ENCODE results near the gene MBTD1. TPM values are rescaled to one million over a fixed set of nuclear protein-coding genes. Genes with fewer than 3 reads are reported as not detected.

MBTD1 gene
- total and polyA plus RNA-seq, 10 of the 15 experiments (the other 5 are each of a cell fraction or from before 2014, with no cell fraction given) = 1.3 to 16.7 (median 9.5) TPM

GRCh38 chr17:51289696-51290111, 29.9 kb upstream of the MBTD1 start:
- no peak overlapping the region for H3K4me2 ChIP-seq (ENCODE audit: control insufficient read depth, insufficient read depth)
- 97% methylated on average over 2 of the region's 2 CpGs for WGBS (ENCODE audit: insufficient coverage, insufficient replicate concordance, low lambda C conversion rate, missing lambda C conversion rate)
- ATAC-seq = no peak
- ChIA-PET CTCF (interaction anchor here (1.2 to 3.9 kb wide), 2 partner anchors 9 to 585 kb away, joined by 3 to 18 read pairs; no protein-coding TSS in a partner anchor), SMC1A (ENCODE audit: uncharacterized antibody, unreplicated experiment) (interaction anchor here (3.1 kb wide), 1 partner anchor 9 kb away, joined by 11 read pairs; no protein-coding TSS in a partner anchor), POLR2A (interaction anchor here (0.5 kb wide), 1 partner anchor 1556 kb away, joined by 5 read pairs; no protein-coding TSS in a partner anchor), RAD21 (ENCODE audit: unreplicated experiment) (no interaction called here)
- no peaks in the 10 kb centered on the region for H3K27me3 ChIP-seq (replicated peaks in 1 of 2; ENCODE audit: control insufficient read depth in 2 of 2, insufficient read depth in 2 of 2, low read length in 1 of 2)
- no peaks in the 10 kb centered on the region for H3K4me1 ChIP-seq (ENCODE audit: control insufficient read depth, insufficient read depth, low read length)
- H3K27ac ChIP-seq (ENCODE audit: control insufficient read depth, insufficient read depth) = no peak overlapping the region
- no peak for DNase-seq (ENCODE audit: low read depth, low spot score)
- TF ChIP-seq NR2F1 (conservative IDR thresholded peaks at IDR 0.05) (no peak), KDM1A (IDR thresholded peaks at IDR 0.05; ENCODE audit: borderline replicate concordance) (no peak), GABPA (IDR thresholded peaks at IDR 0.05; ENCODE audit: low read depth) (no peak), SREBF1 (IDR thresholded peaks at IDR 0.05; ENCODE audit: low read length) (no peak), TCF7 (IDR thresholded peaks at IDR 0.05; ENCODE audit: borderline replicate concordance) (no peak), CBX3 (IDR thresholded peaks at IDR 0.05; ENCODE audit: borderline replicate concordance, low read depth) (no peak), TBL1XR1 (IDR thresholded peaks at IDR 0.05; ENCODE audit: low read depth, low read length) (no peak), EP300 (IDR thresholded peaks at IDR 0.05; ENCODE audit: borderline replicate concordance in 1 of 2, control insufficient read depth in 1 of 2, low read depth in 2 of 2, low read length in 2 of 2) (no peak), CHD4 (IDR thresholded peaks at IDR 0.05) (no peak), SKIL (IDR thresholded peaks at IDR 0.05; ENCODE audit: low read depth, poor library complexity, severe bottlenecking) (no peak), ZNF384 (IDR thresholded peaks at IDR 0.05; ENCODE audit: borderline replicate concordance, low read depth, low read length) (no peak), ZZZ3 (IDR thresholded peaks at IDR 0.05; ENCODE audit: control insufficient read depth, insufficient read length, low read depth) (no peak), CREM (IDR thresholded peaks at IDR 0.05; ENCODE audit: low read depth) (no peak), ETV6 (conservative IDR thresholded peaks at IDR 0.05 in 1 of 2, IDR thresholded peaks at IDR 0.05 in 1 of 2; ENCODE audit: borderline replicate concordance in 1 of 2, low read depth in 1 of 2) (no peak)
- TF ChIP-seq, protein P1, sequence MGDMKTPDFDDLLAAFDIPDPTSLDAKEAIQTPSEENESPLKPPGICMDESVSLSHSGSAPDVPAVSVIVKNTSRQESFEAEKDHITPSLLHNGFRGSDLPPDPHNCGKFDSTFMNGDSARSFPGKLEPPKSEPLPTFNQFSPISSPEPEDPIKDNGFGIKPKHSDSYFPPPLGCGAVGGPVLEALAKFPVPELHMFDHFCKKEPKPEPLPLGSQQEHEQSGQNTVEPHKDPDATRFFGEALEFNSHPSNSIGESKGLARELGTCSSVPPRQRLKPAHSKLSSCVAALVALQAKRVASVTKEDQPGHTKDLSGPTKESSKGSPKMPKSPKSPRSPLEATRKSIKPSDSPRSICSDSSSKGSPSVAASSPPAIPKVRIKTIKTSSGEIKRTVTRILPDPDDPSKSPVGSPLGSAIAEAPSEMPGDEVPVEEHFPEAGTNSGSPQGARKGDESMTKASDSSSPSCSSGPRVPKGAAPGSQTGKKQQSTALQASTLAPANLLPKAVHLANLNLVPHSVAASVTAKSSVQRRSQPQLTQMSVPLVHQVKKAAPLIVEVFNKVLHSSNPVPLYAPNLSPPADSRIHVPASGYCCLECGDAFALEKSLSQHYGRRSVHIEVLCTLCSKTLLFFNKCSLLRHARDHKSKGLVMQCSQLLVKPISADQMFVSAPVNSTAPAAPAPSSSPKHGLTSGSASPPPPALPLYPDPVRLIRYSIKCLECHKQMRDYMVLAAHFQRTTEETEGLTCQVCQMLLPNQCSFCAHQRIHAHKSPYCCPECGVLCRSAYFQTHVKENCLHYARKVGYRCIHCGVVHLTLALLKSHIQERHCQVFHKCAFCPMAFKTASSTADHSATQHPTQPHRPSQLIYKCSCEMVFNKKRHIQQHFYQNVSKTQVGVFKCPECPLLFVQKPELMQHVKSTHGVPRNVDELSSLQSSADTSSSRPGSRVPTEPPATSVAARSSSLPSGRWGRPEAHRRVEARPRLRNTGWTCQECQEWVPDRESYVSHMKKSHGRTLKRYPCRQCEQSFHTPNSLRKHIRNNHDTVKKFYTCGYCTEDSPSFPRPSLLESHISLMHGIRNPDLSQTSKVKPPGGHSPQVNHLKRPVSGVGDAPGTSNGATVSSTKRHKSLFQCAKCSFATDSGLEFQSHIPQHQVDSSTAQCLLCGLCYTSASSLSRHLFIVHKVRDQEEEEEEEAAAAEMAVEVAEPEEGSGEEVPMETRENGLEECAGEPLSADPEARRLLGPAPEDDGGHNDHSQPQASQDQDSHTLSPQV (IDR thresholded peaks at IDR 0.05) = no peak
- TF ChIP-seq, protein P2, sequence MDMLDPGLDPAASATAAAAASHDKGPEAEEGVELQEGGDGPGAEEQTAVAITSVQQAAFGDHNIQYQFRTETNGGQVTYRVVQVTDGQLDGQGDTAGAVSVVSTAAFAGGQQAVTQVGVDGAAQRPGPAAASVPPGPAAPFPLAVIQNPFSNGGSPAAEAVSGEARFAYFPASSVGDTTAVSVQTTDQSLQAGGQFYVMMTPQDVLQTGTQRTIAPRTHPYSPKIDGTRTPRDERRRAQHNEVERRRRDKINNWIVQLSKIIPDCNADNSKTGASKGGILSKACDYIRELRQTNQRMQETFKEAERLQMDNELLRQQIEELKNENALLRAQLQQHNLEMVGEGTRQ (IDR thresholded peaks at IDR 0.05; ENCODE audit: borderline replicate concordance, low read depth, low read length) = no peak
- no peak overlapping the region for H3K9ac ChIP-seq (ENCODE audit: control insufficient read depth, insufficient read depth, low read length)
- in situ Hi-C loops (cut with MboI) (no loop called here), intact Hi-C loops (cut with micrococcal nuclease; ENCODE audit: unreplicated experiment) (no loop called here)
- H3K9me3 ChIP-seq (replicated peaks; ENCODE audit: control insufficient read depth, insufficient read depth, low read length) = no peaks in the 10 kb centered on the region
- H3K36me3 ChIP-seq (ENCODE audit: control insufficient read depth in 2 of 2, insufficient read depth in 2 of 2, low read length in 1 of 2) = peaks cover 5 to 30% of the 10 kb centered on the region in 2 experiments
- no peaks in the 10 kb centered on the region for H3K79me2 ChIP-seq (ENCODE audit: control insufficient read depth, insufficient read depth, low read length)
- no peaks in the 10 kb centered on the region for H4K20me1 ChIP-seq (ENCODE audit: control insufficient read depth, insufficient read depth)
- no peak for FAIRE-seq
- no TSS peak for BruUV-seq (replicated peaks)
- no peak overlapping the region for H2AFZ ChIP-seq (ENCODE audit: control insufficient read depth, low read depth, low read length)
- no peak overlapping the region for H3K4me3 ChIP-seq

Measured in GM12878 (cell line).